Mucosa of rectum (tissue), 2 donors: ENCODE measurements around the gene CACNA1A.

Experiments
- H3K27ac ChIP-seq, 2 donors: one replicate each; pipeline ENCODE4 v1.7.0; 2013; ENCODE audit warnings: inconsistent platforms in 2 of 2, low read depth in 2 of 2, low read length in 2 of 2
- H3K27me3 ChIP-seq, 2 donors: one replicate each; pipeline ENCODE4 v1.7.0; 2013; ENCODE audit warnings: low read length in 2 of 2; ENCODE audit not compliant: control insufficient read depth in 2 of 2, insufficient read depth in 2 of 2
- H3K36me3 ChIP-seq, 2 donors: one replicate each; pipeline ENCODE4 v1.7.0; 2013; ENCODE audit warnings: low read length in 2 of 2; ENCODE audit not compliant: control insufficient read depth in 2 of 2, insufficient read depth in 2 of 2
- H3K4me1 ChIP-seq, 2 donors: one replicate each; pipeline ENCODE4 v1.7.0; 2013; ENCODE audit warnings: low read length in 2 of 2, mild to moderate bottlenecking in 1 of 2; ENCODE audit not compliant: control insufficient read depth in 2 of 2, insufficient read depth in 2 of 2
- H3K4me3 ChIP-seq, 2 donors: one replicate each; pipeline ENCODE4 v1.7.0; 2013; ENCODE audit warnings: low read length in 2 of 2
- H3K9ac ChIP-seq, 2 donors: one replicate each; pipeline ENCODE4 v1.7.0; 2013; ENCODE audit warnings: low read length in 2 of 2, low read depth in 1 of 2, mild to moderate bottlenecking in 1 of 2
- H3K9me3 ChIP-seq, 2 donors: one replicate each; pipeline ENCODE4 v1.7.0; 2013; ENCODE audit warnings: low read length in 2 of 2; ENCODE audit not compliant: control insufficient read depth in 2 of 2
- donor health status: healthy.
- donor health status: Normal muscosa, but diverticular disease.

Gene CACNA1A

GRCh38 chr19:13286195-13286985 lies 219.9 kb downstream of the CACNA1A start:
- Histone ChIP-seq H3K4me1 (no peaks in the 10 kb centered on the region), H3K36me3 (no peaks in the 10 kb centered on the region), H3K4me3 (no peak overlapping the region), H3K9me3 (no peaks in the 10 kb centered on the region), H3K9ac (no peak overlapping the region), H3K27me3 (no peaks in the 10 kb centered on the region), H3K27ac (no peak overlapping the region)

- Histone ChIP-seq H3K4me1 (no peaks in the 10 kb centered on the region), H3K9ac (no peak overlapping the region), H3K27ac (no peak overlapping the region), H3K9me3 (no peaks in the 10 kb centered on the region), H3K4me3 (no peak overlapping the region), H3K36me3 (no peaks in the 10 kb centered on the region), H3K27me3 (no peaks in the 10 kb centered on the region)
These were observed 221.1 kb downstream of the CACNA1A start for GRCh38 chr19:13284929-13285928.

- Histone ChIP-seq H3K4me1 (no peaks in the 10 kb centered on the region), H3K4me3 (no peak overlapping the region), H3K9ac (no peak overlapping the region), H3K36me3 (no peaks in the 10 kb centered on the region), H3K27ac (no peak overlapping the region), H3K27me3 (no peaks in the 10 kb centered on the region), H3K9me3 (no peaks in the 10 kb centered on the region)
These were observed 222.4 kb downstream of the CACNA1A start for GRCh38 chr19:13283871-13284270.

GRCh38 chr19:13282486-13283065 lies 223.7 kb downstream of the CACNA1A start:
- Histone ChIP-seq H3K9ac (no peak overlapping the region), H3K36me3 (no peaks in the 10 kb centered on the region), H3K4me1 (no peaks in the 10 kb centered on the region), H3K9me3 (no peaks in the 10 kb centered on the region), H3K27me3 (no peaks in the 10 kb centered on the region), H3K4me3 (no peak overlapping the region), H3K27ac (no peak overlapping the region)

DNA sequence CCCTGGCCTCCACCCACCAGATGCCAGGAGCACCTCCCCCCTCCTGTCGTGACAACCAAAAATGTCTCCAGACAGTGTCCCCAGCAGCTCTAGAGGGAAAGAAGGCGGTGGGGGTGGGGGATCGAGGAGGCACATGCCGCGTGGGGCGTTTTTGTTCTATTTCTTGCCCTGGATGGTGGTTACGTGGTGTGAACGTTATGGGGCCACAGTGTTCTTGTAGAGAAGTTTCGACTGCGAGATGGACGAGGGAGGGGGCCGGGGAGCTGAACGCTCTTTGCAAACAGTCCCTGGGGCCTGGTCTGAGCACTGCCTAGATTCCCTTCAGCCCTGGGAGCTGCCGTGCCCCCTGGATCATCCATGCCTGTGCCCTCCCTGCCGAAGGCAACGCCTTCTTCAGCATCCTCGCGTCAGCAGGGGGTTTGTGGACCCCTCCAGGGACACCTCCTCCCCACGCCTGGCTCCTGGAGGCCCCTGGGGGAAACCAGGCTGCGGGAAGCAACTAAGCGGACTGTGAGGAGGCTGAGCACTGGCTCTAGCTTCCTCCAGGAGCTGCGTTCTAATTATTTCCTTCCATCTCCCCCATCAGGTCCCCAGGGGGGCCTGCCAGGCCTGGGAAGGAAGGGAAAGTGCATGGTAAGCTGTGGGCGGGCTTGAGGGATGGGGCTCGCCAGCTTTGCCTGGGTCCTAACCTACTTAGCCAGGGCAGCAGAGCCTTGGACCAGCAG lies 224.6 kb downstream of the CACNA1A start:
- no peaks in the 10 kb centered on the region for H3K27me3 ChIP-seq
- H3K36me3 ChIP-seq = no peaks in the 10 kb centered on the region
- H3K9ac ChIP-seq = no peak overlapping the region
- H3K27ac ChIP-seq = no peak overlapping the region
- H3K4me3 ChIP-seq = no peak overlapping the region
- H3K9me3 ChIP-seq = no peaks in the 10 kb centered on the region
- H3K4me1 ChIP-seq = peaks cover 0 to 3% of the 10 kb centered on the region in 2 donors

- Histone ChIP-seq H3K27ac (no peak overlapping the region), H3K36me3 (no peaks in the 10 kb centered on the region), H3K4me3 (peak overlapping the region in 1 of 2 donors; percentile 37), H3K27me3 (no peaks in the 10 kb centered on the region), H3K4me1 (peaks cover 0 to 3% of the 10 kb centered on the region in 2 donors), H3K9ac (no peak overlapping the region), H3K9me3 (no peaks in the 10 kb centered on the region)
These were observed 229.0 kb downstream of the CACNA1A start for GRCh38 chr19:13277104-13277809.

GRCh38 chr19:13275016-13275722 lies 231.1 kb downstream of the CACNA1A start:
- no peak overlapping the region for H3K4me3 ChIP-seq
- H3K36me3 ChIP-seq = no peaks in the 10 kb centered on the region
- H3K9ac ChIP-seq = no peak overlapping the region
- H3K27ac ChIP-seq = no peak overlapping the region
- no peaks in the 10 kb centered on the region for H3K27me3 ChIP-seq
- H3K9me3 ChIP-seq = no peaks in the 10 kb centered on the region
- peaks cover 0 to 3% of the 10 kb centered on the region in 2 donors for H3K4me1 ChIP-seq

GRCh38 chr19:13270514-13271105 lies 235.7 kb downstream of the CACNA1A start:
- Histone ChIP-seq H3K27me3 (no peaks in the 10 kb centered on the region), H3K9me3 (no peaks in the 10 kb centered on the region), H3K4me1 (no peaks in the 10 kb centered on the region), H3K9ac (no peak overlapping the region), H3K36me3 (no peaks in the 10 kb centered on the region), H3K27ac (no peak overlapping the region), H3K4me3 (no peak overlapping the region)
